Astrocyte of the cerebellum (primary cell): ENCODE results near the gene MYBL2.

Experiments
- DNase-seq: peaks from one replicate; pipeline ENCODE4 v3.0.0-alpha.2; 2011; ENCODE audit warnings: low read depth
- H3K4me3 ChIP-seq: 2 replicates; pipeline ENCODE4 v1.5.1; 2011; ENCODE audit warnings: mild to moderate bottlenecking, low read depth, low read length, moderate library complexity
- CTCF ChIP-seq: IDR thresholded peaks from 2 replicates; pipeline ENCODE4 v1.5.1; 2012; ENCODE audit warnings: low read length, low read depth, moderate library complexity, mild to moderate bottlenecking; ENCODE audit errors: missing control alignments
- in situ Hi-C: cut with HindIII; loops from 2 replicates; pipeline ENCODE4 v1.10.0; 2017; ENCODE audit warnings: low sequenced_read_pairs

MYBL2 gene

GRCh38 chr20:43726333-43726732, 59.4 kb downstream of the MYBL2 start:
- DNase-seq, result no peak
- no peak for TF ChIP-seq CTCF
- in situ Hi-C loops, result no loop called here
- no peak overlapping the region for H3K4me3 ChIP-seq

- peak; percentile 46 for DNase-seq
- TF ChIP-seq CTCF, result no peak
- H3K4me3 ChIP-seq, result no peak within 1 kb of the TSS
- in situ Hi-C loops, result no loop called here
These were observed 60.0 kb downstream of the MYBL2 start, which contains the start of gene GTSF1L for GRCh38 chr20:43726811-43727338. Gene GTSF1L (minus strand): TSS chr20:43727002. CDS start chr20:43726694, 308 bp downstream.

- H3K4me3 ChIP-seq, result no peak overlapping the region
- no peak for DNase-seq
- TF ChIP-seq CTCF, result no peak
- in situ Hi-C loops, result no loop called here
These were observed 61.2 kb downstream of the MYBL2 start for GRCh38 chr20:43727980-43728590.

GRCh38 chr20:43728686-43729255, 61.9 kb downstream of the MYBL2 start:
- in situ Hi-C loops, result no loop called here
- no peak for TF ChIP-seq CTCF
- no peak for DNase-seq
- H3K4me3 ChIP-seq, result no peak overlapping the region

GRCh38 chr20:43731469-43731868, 64.6 kb downstream of the MYBL2 start:
- no peak for TF ChIP-seq CTCF
- DNase-seq, result peak; percentile 57
- H3K4me3 ChIP-seq, result no peak overlapping the region
- in situ Hi-C loops, result no loop called here

- in situ Hi-C loops, result no loop called here
- DNase-seq, result no peak
- no peak overlapping the region for H3K4me3 ChIP-seq
- TF ChIP-seq CTCF, result no peak
These were observed 65.0 kb downstream of the MYBL2 start for GRCh38 chr20:43731927-43732326.
